ENCODE measurements around the gene SAMD3. TPM values are rescaled to one million over a fixed set of nuclear protein-coding genes. Genes with fewer than 3 reads are reported as not detected.
"Not testable (repeated sequence)": the region's sequence is repeated elsewhere in the genome, so short reads cannot be mapped to it uniquely, and the experiment has no call there.

The SAMD3 gene
- total RNA-seq, 1 experiment from 2014 or later = not detected

GRCh38 chr6:130156908-130157307, 65.8 kb downstream of the SAMD3 start:
- H3K27me3 Mint-ChIP-seq (ENCODE audit: unreplicated experiment) = no peaks in the 10 kb centered on the region
- no peak for DNase-seq
- intact Hi-C loops (cut with micrococcal nuclease; ENCODE audit: unreplicated experiment) = no loop called here
- no peak for TF ChIP-seq CTCF (IDR thresholded peaks at IDR 0.05; ENCODE audit: unreplicated experiment)
- H3K4me3 Mint-ChIP-seq (ENCODE audit: low read depth, unreplicated experiment) = no peak overlapping the region
- H3K4me1 Mint-ChIP-seq (ENCODE audit: low read depth, unreplicated experiment) = no peaks in the 10 kb centered on the region
- H3K27ac Mint-ChIP-seq (ENCODE audit: unreplicated experiment) = no peak overlapping the region
- no peaks in the 10 kb centered on the region for H3K36me3 Mint-ChIP-seq (ENCODE audit: insufficient read depth, unreplicated experiment)
- H3K9me3 Mint-ChIP-seq (ENCODE audit: low read depth, unreplicated experiment) = no peaks in the 10 kb centered on the region
- no TSS peak for BruUV-seq (replicated peaks)
- CTCF ChIA-PET = no interaction called here

GRCh38 chr6:130152908-130153510, 69.7 kb downstream of the SAMD3 start:
- H3K36me3 Mint-ChIP-seq (ENCODE audit: insufficient read depth, unreplicated experiment) = no peaks in the 10 kb centered on the region
- CTCF ChIA-PET = no interaction called here
- no peaks in the 10 kb centered on the region for H3K9me3 Mint-ChIP-seq (ENCODE audit: low read depth, unreplicated experiment)
- no peak for TF ChIP-seq CTCF (IDR thresholded peaks at IDR 0.05; ENCODE audit: unreplicated experiment)
- no peak for DNase-seq
- H3K27ac Mint-ChIP-seq (ENCODE audit: unreplicated experiment) = no peak overlapping the region
- no peaks in the 10 kb centered on the region for H3K4me1 Mint-ChIP-seq (ENCODE audit: low read depth, unreplicated experiment)
- BruUV-seq (replicated peaks) = no TSS peak
- no peaks in the 10 kb centered on the region for H3K27me3 Mint-ChIP-seq (ENCODE audit: unreplicated experiment)
- intact Hi-C loops (cut with micrococcal nuclease; ENCODE audit: unreplicated experiment) = no loop called here
- H3K4me3 Mint-ChIP-seq (ENCODE audit: low read depth, unreplicated experiment) = no peak overlapping the region

- no peak for TF ChIP-seq CTCF (IDR thresholded peaks at IDR 0.05; ENCODE audit: unreplicated experiment)
- intact Hi-C loops (cut with micrococcal nuclease; ENCODE audit: unreplicated experiment) = no loop called here
- CTCF ChIA-PET = interaction anchor here (0.7 kb wide), 1 partner anchor 20 kb away, joined by 5 read pairs; no protein-coding TSS in a partner anchor
- Mint-ChIP-seq H3K9me3 (ENCODE audit: low read depth, unreplicated experiment) (no peaks in the 10 kb centered on the region), H3K27me3 (ENCODE audit: unreplicated experiment) (no peaks in the 10 kb centered on the region), H3K36me3 (ENCODE audit: insufficient read depth, unreplicated experiment) (no peaks in the 10 kb centered on the region), H3K4me3 (ENCODE audit: low read depth, unreplicated experiment) (no peak overlapping the region), H3K4me1 (ENCODE audit: low read depth, unreplicated experiment) (no peaks in the 10 kb centered on the region), H3K27ac (ENCODE audit: unreplicated experiment) (no peak overlapping the region)
- DNase-seq = no peak
- no TSS peak for BruUV-seq (replicated peaks)
These were observed 71.8 kb downstream of the SAMD3 start for GRCh38 chr6:130150906-130151305.

GRCh38 chr6:130149016-130149415, 73.7 kb downstream of the SAMD3 start:
- BruUV-seq (replicated peaks); H3K4me1 Mint-ChIP-seq (ENCODE audit: low read depth, unreplicated experiment); H3K36me3 Mint-ChIP-seq (ENCODE audit: insufficient read depth, unreplicated experiment); CTCF ChIA-PET; H3K27me3 Mint-ChIP-seq (ENCODE audit: unreplicated experiment); H3K27ac Mint-ChIP-seq (ENCODE audit: unreplicated experiment); intact Hi-C loops (cut with micrococcal nuclease; ENCODE audit: unreplicated experiment); H3K4me3 Mint-ChIP-seq (ENCODE audit: low read depth, unreplicated experiment); H3K9me3 Mint-ChIP-seq (ENCODE audit: low read depth, unreplicated experiment); DNase-seq: not testable (repeated sequence)

GRCh38 chr6:130148181-130148580, 74.6 kb downstream of the SAMD3 start:
- intact Hi-C loops (cut with micrococcal nuclease; ENCODE audit: unreplicated experiment) = no loop called here
- BruUV-seq (replicated peaks) = no TSS peak
- peaks cover 6% of the 10 kb centered on the region for H3K36me3 Mint-ChIP-seq (ENCODE audit: insufficient read depth, unreplicated experiment)
- no peak for TF ChIP-seq CTCF (IDR thresholded peaks at IDR 0.05; ENCODE audit: unreplicated experiment)
- H3K27me3 Mint-ChIP-seq (ENCODE audit: unreplicated experiment) = no peaks in the 10 kb centered on the region
- no peaks in the 10 kb centered on the region for H3K9me3 Mint-ChIP-seq (ENCODE audit: low read depth, unreplicated experiment)
- no peak overlapping the region for H3K27ac Mint-ChIP-seq (ENCODE audit: unreplicated experiment)
- H3K4me3 Mint-ChIP-seq (ENCODE audit: low read depth, unreplicated experiment) = no peak overlapping the region
- no peak for DNase-seq
- CTCF ChIA-PET = no interaction called here
- H3K4me1 Mint-ChIP-seq (ENCODE audit: low read depth, unreplicated experiment) = no peaks in the 10 kb centered on the region
